ENCODE results near the gene SPOCK2. TPM values are rescaled to one million over a fixed set of nuclear protein-coding genes. Genes with fewer than 3 reads are reported as not detected.

Gene SPOCK2
- total and polyA plus RNA-seq, 2 of the 13 experiments (the other 11 are each of a cell fraction or from before 2014, with no cell fraction given) = 8.6 to 30.6 TPM

DNA sequence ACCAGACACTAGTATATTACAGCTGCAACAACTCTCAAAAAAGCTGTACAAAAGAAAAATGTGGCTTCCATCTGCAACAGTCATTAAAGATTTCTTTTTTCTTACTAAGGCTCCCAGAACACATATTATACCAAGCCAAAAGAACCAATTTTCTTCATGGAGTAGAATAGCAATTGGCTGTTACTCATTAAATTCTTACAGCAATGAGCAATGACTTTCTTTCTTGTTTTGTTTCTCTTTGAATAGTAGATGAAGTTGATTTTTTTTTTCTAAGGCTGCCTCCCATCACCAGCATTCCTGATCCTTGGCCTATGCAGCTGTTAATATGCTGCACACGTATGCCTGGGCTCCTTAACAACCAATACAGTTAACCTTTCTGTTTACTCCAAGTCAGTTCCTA is 36.6 kb upstream of the SPOCK2 start:
- no peak overlapping the region for H3K9ac ChIP-seq (ENCODE audit: insufficient read depth, low read depth, low read length)
- 93% methylated on average over 1 of the region's 1 CpG for WGBS (ENCODE audit: low lambda C conversion rate)
- TF ChIP-seq ZSCAN20 (CRISPR knock-in tag; IDR thresholded peaks at IDR 0.05; ENCODE audit: borderline replicate concordance) (no peak), ZNF792 (CRISPR knock-in tag; IDR thresholded peaks at IDR 0.05) (no peak), ATF1 (CRISPR knock-in tag; IDR thresholded peaks at IDR 0.05) (no peak), MTF1 (CRISPR knock-in tag; IDR thresholded peaks at IDR 0.05) (no peak), TEF (CRISPR knock-in tag; IDR thresholded peaks at IDR 0.05) (no peak), ZFP36L2 (CRISPR knock-in tag; IDR thresholded peaks at IDR 0.05) (no peak), ZNF512B (CRISPR knock-in tag; IDR thresholded peaks at IDR 0.05; ENCODE audit: borderline replicate concordance) (no peak), SMAD3 (CRISPR knock-in tag; IDR thresholded peaks at IDR 0.05) (no peak), MAZ (IDR thresholded peaks at IDR 0.05; ENCODE audit: borderline replicate concordance, low read depth, low read length) (no peak), MAZ (CRISPR knock-in tag; IDR thresholded peaks at IDR 0.05; ENCODE audit: low read depth) (no peak), GABPA (IDR thresholded peaks at IDR 0.05; ENCODE audit: low read depth, low read length) (no peak), GABPA (CRISPR knock-in tag; IDR thresholded peaks at IDR 0.05; ENCODE audit: low read depth) (no peak), MED8 (CRISPR knock-in tag; IDR thresholded peaks at IDR 0.05; ENCODE audit: insufficient replicate concordance) (no peak), RBM39 (IDR thresholded peaks at IDR 0.05; ENCODE audit: low read depth, low read length, poor library complexity, severe bottlenecking) (no peak), CHCHD3 (CRISPR knock-in tag; IDR thresholded peaks at IDR 0.05) (no peak), KLF15 (CRISPR knock-in tag; IDR thresholded peaks at IDR 0.05; ENCODE audit: borderline replicate concordance) (no peak), KDM2A (CRISPR knock-in tag; IDR thresholded peaks at IDR 0.05; ENCODE audit: borderline replicate concordance, low read depth) (no peak)
- TF ChIP-seq, protein P1, sequence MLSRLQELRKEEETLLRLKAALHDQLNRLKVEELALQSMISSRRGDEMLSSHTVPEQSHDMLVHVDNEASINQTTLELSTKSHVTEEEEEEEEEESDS (CRISPR knock-in tag; IDR thresholded peaks at IDR 0.05; ENCODE audit: borderline replicate concordance) = no peak
- TF ChIP-seq, protein P2, sequence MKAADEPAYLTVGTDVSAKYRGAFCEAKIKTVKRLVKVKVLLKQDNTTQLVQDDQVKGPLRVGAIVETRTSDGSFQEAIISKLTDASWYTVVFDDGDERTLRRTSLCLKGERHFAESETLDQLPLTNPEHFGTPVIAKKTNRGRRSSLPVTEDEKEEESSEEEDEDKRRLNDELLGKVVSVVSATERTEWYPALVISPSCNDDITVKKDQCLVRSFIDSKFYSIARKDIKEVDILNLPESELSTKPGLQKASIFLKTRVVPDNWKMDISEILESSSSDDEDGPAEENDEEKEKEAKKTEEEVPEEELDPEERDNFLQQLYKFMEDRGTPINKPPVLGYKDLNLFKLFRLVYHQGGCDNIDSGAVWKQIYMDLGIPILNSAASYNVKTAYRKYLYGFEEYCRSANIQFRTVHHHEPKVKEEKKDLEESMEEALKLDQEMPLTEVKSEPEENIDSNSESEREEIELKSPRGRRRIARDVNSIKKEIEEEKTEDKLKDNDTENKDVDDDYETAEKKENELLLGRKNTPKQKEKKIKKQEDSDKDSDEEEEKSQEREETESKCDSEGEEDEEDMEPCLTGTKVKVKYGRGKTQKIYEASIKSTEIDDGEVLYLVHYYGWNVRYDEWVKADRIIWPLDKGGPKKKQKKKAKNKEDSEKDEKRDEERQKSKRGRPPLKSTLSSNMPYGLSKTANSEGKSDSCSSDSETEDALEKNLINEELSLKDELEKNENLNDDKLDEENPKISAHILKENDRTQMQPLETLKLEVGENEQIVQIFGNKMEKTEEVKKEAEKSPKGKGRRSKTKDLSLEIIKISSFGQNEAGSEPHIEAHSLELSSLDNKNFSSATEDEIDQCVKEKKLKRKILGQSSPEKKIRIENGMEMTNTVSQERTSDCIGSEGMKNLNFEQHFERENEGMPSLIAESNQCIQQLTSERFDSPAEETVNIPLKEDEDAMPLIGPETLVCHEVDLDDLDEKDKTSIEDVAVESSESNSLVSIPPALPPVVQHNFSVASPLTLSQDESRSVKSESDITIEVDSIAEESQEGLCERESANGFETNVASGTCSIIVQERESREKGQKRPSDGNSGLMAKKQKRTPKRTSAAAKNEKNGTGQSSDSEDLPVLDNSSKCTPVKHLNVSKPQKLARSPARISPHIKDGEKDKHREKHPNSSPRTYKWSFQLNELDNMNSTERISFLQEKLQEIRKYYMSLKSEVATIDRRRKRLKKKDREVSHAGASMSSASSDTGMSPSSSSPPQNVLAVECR (CRISPR knock-in tag; IDR thresholded peaks at IDR 0.05; ENCODE audit: borderline replicate concordance) = no peak

More for the DNA sequence above, 36.6 kb upstream of the SPOCK2 start:
- Histone ChIP-seq H3K27me3 (ENCODE audit: control insufficient read depth in 1 of 2, insufficient read depth in 2 of 2, low read length in 2 of 2) (no peaks in the 10 kb centered on the region), H2AFZ (ENCODE audit: low read length) (no peak overlapping the region), H3K4me2 (ENCODE audit: low read depth, low read length) (no peak overlapping the region), H3K27ac (ENCODE audit: extremely low read length, insufficient read depth, low read length) (no peak overlapping the region), H4K20me1 (ENCODE audit: insufficient read depth, low read length) (no peaks in the 10 kb centered on the region), H3K4me3 (replicated peaks in 1 of 3; ENCODE audit: insufficient read depth in 1 of 3, low read depth in 2 of 3, low read length in 3 of 3) (no peak overlapping the region), H3K79me2 (ENCODE audit: insufficient read depth, low read length) (no peaks in the 10 kb centered on the region), H3K4me1 (ENCODE audit: insufficient read depth, low read length) (no peaks in the 10 kb centered on the region), H3K9me3 (ENCODE audit: low read length) (no peaks in the 10 kb centered on the region), H3K36me3 (replicated peaks in 1 of 2; ENCODE audit: control insufficient read depth in 1 of 2, insufficient read depth in 2 of 2, low read length in 2 of 2) (peaks cover 0 to 5% of the 10 kb centered on the region in 2 experiments; a peak in 3 of 5 replicates)
- BruUV-seq (replicated peaks) = no TSS peak
- no peak for ATAC-seq
- ChIA-PET CTCF (ENCODE audit: low intra/inter-chr PET ratio, low total read pairs) (no interaction called here), POLR2A (interaction anchor here (0.7 to 1.3 kb wide), 2 partner anchors 204 to 207 kb away, joined by 3 to 4 read pairs; no protein-coding TSS in a partner anchor)
- no peak for DNase-seq (ENCODE audit: low spot score)
- no peak for FAIRE-seq
- in situ Hi-C loops (cut with HindIII; ENCODE audit: extremely low pct_ligation_motif_present, low pct_unique_long_range_greater_than_20kb) = no loop called here
- intact Hi-C loops (cut with micrococcal nuclease; ENCODE audit: unreplicated experiment) = loop anchor here (10.0 kb wide), 1 partner anchor 100 kb away; no protein-coding TSS in a partner anchor

Data from HepG2 (cell line).